SJSA1 (cell line): Measurements from ENCODE around the gene LRRC3. TPM values are rescaled to one million over a fixed set of nuclear protein-coding genes. Genes with fewer than 3 reads are reported as not detected.
A peak's percentile ranks its signal among the peaks of the same experiment; 100 is the strongest.

ENCODE experiments used
- DNase-seq, 2 experiments: peaks; one replicate each; pipeline ENCODE4 v3.0.0-alpha.2; 2015 to 2020; ENCODE audit warnings: low spot score in 2 of 2, low read depth in 1 of 2
- H3K27ac ChIP-seq: fragments of 250-450 bp; sonication (Bioruptor Pico); 2 replicates; pipeline ENCODE4 v1.5.1; 2020; ENCODE audit warnings: mild to moderate bottlenecking, moderate library complexity
- H3K27me3 ChIP-seq: fragments of 250-450 bp; sonication (Bioruptor Pico); replicated peaks from 2 replicates; pipeline ENCODE4 v1.5.1; 2020; ENCODE audit warnings: mild to moderate bottlenecking, moderate library complexity
- H3K36me3 ChIP-seq: fragments of 250-450 bp; sonication (Bioruptor Pico); 2 replicates; pipeline ENCODE4 v1.5.1; 2020; ENCODE audit warnings: mild to moderate bottlenecking
- H3K4me1 ChIP-seq: fragments of 250-450 bp; sonication (Bioruptor Pico); replicated peaks from 2 replicates; pipeline ENCODE4 v1.6.1; 2021; ENCODE audit warnings: mild to moderate bottlenecking
- H3K4me3 ChIP-seq: fragments of 250-450 bp; sonication (Bioruptor Pico); 2 replicates; pipeline ENCODE4 v1.5.1; 2020; ENCODE audit warnings: mild to moderate bottlenecking
- H3K9me3 ChIP-seq: fragments of 250-450 bp; sonication (Bioruptor Pico); replicated peaks from 2 replicates; pipeline ENCODE4 v1.5.1; 2020; ENCODE audit warnings: mild to moderate bottlenecking
- total RNA-seq: library from RNA; depleted of rRNA; stranded (reverse); fragments of >200 nt; shearing (Covaris generic); gene quantifications from 2 replicates; pipeline ENCODE4 v1.2.3, GENCODE V29; 2014

Gene LRRC3
- total RNA-seq, 1 experiment from 2014 or later: 3.0 TPM

DNA sequence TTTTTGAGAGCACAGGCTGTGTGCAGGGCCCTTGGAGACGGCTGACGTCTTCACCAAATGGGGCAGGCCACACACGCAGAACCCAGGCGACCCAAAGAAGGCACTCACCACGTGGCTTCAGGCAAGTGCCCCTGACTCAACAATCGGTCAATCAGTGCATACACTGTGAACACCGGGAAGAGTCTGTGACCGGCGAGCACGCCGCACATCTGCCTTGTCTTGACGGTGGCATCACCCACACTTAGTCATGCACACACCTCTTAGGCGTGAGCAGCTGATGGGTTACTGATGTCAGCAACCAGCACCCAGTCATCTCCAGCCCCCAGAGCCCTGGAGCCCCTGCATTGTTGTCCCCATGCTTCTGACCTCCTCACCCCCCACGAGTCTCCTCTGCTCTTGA, 4.9 kb upstream of the LRRC3 start:
- no peak overlapping the region for H3K4me3 ChIP-seq
- peak in 1 of 2 experiments; percentile 48 for DNase-seq
- H3K27ac ChIP-seq: no peak overlapping the region
- H3K9me3 ChIP-seq: peaks cover 6% of the 10 kb centered on the region
- H3K36me3 ChIP-seq: no peaks in the 10 kb centered on the region
- peaks cover 24% of the 10 kb centered on the region for H3K4me1 ChIP-seq
- H3K27me3 ChIP-seq: peaks cover 16% of the 10 kb centered on the region

DNA sequence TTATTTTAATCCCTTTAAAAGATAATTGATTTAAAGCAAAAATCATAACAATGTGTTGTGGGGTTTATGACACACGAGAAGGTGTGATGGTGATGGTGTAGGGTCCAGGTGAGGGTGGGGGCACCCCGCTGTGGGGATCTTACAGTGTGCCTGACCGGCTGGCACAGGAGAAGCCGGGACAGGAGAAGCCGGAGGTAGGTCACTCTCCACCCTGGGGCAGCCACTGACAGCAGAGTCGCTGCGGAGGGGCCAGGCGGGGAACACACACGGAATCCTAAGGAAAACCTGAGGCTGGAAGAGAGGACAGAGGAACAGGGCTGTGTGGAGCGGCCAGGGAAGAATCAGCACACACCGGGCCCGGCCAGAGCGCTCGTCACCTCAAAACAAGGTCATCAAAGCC, 4.3 kb upstream of the LRRC3 start:
- no peak overlapping the region for H3K4me3 ChIP-seq
- H3K4me1 ChIP-seq: peaks cover 26% of the 10 kb centered on the region
- no peaks in the 10 kb centered on the region for H3K36me3 ChIP-seq
- H3K9me3 ChIP-seq: peaks cover 6% of the 10 kb centered on the region
- peak in 1 of 2 experiments; percentile 33 for DNase-seq
- no peak overlapping the region for H3K27ac ChIP-seq
- H3K27me3 ChIP-seq: peaks cover 16% of the 10 kb centered on the region

DNA sequence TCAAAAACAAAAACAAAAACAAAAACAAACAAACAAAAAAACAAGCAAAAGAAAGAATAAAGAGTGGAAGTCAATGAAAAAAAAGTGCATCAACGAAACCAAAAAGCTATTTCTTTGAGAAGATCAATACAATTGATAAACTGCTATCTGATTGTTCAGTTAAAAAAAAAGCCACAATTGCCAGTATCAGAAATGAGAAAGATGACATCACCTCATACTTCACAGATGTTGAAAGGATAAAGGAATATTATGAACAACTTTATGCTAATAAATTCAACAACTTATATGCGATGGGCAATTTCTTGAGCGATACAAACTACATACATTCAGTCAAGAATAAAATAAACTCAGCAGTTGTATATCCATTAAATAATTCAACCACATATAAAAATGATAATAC, 2.2 kb upstream of the LRRC3 start:
- Histone ChIP-seq H3K27me3 (peaks cover 13% of the 10 kb centered on the region; the same call in 1 of the 2 replicates), H3K36me3 (peaks cover 4% of the 10 kb centered on the region; the same call in 1 of the 2 replicates), H3K4me3 (no peak overlapping the region), H3K4me1 (peaks cover 32% of the 10 kb centered on the region), H3K9me3 (peaks cover 6% of the 10 kb centered on the region), H3K27ac (no peak overlapping the region)
- DNase-seq: no peak

DNA sequence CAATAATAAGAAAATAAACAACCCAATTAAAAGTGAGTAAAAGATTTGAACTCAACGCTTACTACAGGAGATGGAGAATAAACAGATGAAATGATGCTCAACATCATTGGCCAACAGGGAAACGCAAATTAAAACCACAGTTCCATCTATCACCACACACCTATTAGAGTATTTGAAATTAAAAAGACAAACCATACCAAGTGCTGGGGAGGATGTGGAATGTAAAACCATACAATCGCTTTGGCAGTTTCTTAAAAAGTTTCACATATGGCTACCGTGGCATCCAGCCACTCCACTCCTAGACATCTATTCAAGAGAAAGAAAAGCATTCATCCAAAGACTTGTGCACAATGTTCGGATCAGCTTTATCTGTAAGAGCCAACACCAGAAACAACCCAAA, 1.3 kb upstream of the LRRC3 start:
- Histone ChIP-seq H3K27me3 (peaks cover 13% of the 10 kb centered on the region; the same call in 1 of the 2 replicates), H3K27ac (no peak overlapping the region), H3K4me1 (peaks cover 26% of the 10 kb centered on the region), H3K36me3 (peaks cover 4% of the 10 kb centered on the region; the same call in 1 of the 2 replicates), H3K4me3 (no peak overlapping the region), H3K9me3 (peaks cover 6% of the 10 kb centered on the region)
- DNase-seq: no peak

DNA sequence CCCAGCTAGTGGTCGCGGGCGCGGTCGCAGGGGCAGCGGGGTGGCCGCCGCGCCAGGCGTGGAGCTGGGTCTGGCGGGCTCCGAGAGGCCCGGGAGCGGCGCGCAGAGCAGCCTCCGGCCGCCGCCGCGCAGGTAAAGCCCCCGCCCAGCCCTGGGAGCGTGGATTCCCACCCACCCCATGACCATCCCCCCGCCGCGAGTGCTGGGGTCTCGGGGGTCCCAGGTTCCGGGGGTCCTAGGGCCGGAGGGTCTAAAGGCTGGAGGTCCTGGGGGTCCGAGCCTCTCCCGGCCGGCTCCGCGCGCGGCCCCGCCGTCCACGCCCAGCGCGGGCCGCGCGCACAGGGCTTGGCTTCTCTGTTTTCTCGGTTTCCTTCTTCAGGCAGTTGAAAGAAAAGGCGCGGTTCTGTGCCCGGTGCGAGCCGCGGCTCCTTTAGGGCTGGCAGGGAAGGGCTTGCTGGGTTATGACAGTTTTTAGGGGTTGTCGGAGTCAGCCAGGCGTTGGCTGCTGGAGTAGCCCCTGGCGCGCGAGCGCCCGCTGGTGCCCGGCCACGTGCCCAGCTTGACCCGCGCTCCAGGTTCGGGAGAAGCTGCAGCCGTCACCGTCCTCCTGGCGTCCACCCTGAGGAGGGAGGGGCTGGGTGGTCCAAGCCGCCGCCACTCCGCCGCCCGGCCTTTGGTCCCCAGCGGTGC, 359 bp downstream of the LRRC3 start:
- Histone ChIP-seq H3K27me3 (peaks cover 4% of the 10 kb centered on the region; the same call in 1 of the 2 replicates), H3K36me3 (peaks cover 4% of the 10 kb centered on the region; the same call in 1 of the 2 replicates), H3K9me3 (peaks cover 6% of the 10 kb centered on the region), H3K4me1 (peaks cover 10% of the 10 kb centered on the region), H3K4me3 (peak overlapping the region; percentile 51), H3K27ac (no peak overlapping the region)
- peak in 1 of 2 experiments; percentile 45 for DNase-seq

DNA sequence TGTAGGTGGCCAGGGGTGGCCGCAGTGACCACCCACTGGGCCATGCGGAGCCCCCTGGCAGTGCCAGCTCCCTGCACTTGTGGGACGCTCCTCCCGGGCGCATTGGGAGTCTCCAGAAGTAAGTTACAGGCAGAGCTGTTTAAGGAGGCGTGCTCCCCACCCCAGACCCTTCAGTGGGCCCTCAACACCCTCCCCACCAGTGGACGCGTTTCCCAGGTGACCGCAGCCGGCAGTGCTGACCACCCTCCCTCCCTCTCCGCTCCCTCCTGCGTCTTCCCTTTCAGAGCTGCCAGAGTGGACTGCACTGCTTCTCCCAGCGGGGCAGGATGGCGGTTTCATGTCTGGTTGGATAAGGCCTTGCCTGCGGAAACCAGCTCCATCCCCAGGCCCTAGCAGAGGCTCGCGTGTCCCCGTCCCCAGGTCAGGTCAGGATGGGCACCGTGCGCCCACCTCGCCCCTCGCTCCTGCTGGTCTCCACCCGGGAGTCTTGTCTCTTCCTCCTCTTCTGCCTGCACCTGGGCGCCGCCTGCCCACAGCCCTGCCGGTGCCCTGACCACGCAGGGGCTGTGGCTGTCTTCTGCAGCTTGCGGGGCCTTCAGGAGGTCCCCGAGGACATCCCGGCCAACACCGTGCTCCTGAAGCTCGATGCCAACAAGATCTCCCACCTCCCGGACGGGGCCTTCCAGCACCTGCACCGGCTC, 1.1 kb downstream of the LRRC3 start:
- Histone ChIP-seq H3K36me3 (peaks cover 4% of the 10 kb centered on the region; the same call in 1 of the 2 replicates), H3K4me3 (peak overlapping the region; percentile 51), H3K27ac (no peak overlapping the region), H3K27me3 (no peaks in the 10 kb centered on the region; the same call in 1 of the 2 replicates), H3K9me3 (peaks cover 6% of the 10 kb centered on the region), H3K4me1 (peaks cover 8% of the 10 kb centered on the region)
- no peak for DNase-seq

DNA sequence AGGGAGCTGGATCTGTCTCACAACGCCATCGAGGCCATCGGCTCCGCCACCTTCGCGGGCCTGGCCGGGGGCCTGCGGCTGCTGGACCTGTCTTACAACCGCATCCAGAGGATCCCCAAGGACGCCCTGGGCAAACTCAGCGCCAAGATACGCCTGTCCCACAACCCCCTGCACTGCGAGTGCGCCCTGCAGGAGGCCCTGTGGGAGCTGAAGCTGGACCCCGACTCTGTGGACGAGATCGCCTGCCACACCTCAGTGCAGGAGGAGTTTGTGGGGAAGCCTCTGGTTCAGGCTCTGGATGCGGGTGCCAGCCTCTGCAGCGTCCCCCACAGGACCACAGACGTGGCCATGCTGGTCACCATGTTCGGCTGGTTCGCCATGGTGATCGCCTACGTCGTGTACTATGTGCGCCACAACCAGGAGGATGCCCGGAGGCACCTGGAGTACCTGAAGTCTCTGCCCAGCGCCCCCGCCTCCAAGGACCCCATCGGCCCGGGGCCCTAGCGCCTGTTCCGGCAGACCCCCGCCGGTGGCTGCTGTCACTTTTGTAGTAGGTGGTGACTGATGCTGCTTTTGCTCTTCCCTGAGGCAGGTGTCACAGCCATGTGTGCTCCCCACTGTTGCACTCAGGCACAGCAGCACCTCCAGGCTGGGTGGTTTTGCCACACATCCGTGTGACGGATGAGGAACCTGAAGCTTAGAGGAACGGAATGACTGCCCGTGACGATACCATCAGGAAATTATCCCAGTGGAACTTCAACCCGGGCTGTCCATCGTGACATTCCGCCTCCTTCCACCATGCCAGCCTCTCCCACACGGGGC, 1.8 kb downstream of the LRRC3 start:
- Histone ChIP-seq H3K27me3 (no peaks in the 10 kb centered on the region), H3K9me3 (peaks cover 6% of the 10 kb centered on the region), H3K27ac (no peak overlapping the region), H3K4me1 (peaks cover 8% of the 10 kb centered on the region), H3K36me3 (peaks cover 4% of the 10 kb centered on the region; the same call in 1 of the 2 replicates), H3K4me3 (no peak overlapping the region)
- peak in 1 of 2 experiments; percentile 45 for DNase-seq

DNA sequence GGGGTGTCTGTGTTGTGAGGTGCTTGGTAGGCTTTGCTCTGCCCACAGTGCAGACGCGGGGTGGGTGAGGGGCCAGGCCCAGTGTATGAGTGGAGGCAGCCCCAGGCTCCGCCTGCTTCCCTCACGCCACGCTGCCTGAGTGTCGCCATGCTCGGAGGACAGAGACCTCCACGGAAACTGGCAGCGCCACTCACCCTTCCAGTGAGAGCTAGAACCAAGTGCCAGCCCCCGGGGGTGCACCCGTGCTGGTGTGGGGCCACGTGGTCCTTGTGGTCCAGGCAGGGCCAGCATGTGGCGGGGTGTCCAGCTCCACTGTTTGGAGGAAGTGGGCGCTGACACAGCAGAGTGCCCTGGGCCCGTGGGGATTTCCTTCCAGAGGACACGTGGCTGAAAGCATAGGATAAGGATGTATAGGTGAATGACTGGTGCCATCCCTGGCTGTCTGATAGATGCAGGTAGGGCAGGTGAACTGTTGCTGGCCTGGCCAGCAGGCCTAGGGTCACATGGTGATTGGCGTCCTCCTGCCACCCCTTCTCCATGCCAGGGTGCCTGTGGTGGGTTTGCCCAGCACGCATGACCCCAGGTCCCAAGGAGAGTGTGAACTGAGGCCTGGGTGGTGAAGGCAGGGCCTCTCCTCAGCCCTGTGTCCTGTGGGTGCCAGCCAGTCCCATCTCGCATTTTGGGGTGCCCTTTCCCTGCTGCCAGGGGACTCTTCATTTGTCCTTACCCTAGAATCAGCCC, 3.8 kb downstream of the LRRC3 start:
- Histone ChIP-seq H3K4me1 (peaks cover 8% of the 10 kb centered on the region), H3K27me3 (no peaks in the 10 kb centered on the region), H3K27ac (no peak overlapping the region)

DNA sequence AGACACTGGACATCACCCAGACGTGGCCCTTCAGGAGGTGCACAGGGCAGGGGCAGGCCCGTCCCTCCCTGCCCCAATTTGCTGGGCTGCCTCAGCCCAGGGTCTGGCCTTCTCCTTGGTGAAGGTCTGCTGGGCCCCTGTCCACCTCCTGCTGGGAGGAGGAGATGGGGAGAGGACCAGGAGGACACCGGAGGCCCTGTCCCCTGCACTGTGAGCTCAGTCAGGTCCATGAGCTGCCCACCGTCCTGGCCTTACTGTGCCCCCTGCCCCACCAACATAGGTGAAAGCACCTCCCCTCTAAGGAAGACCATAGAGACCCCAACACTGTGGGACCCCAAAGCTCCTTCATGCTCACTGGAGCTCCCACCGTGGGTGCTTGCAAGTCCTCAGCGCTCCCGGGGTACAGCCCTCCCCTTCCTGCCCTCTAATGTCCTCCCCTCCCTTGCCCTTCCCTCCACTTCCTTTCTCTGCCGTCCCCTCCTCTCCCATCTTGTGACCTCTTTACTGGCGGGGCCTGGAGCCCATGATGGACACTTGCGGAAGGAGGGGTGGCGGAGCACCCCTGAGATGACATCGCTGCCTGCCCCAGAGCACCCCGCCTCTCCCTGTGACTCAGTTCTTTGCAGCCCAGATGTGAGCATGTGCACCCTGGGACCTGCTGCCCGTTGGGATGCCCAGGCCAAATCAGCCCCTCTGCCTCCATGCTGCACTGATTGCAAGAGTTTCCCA, 4.6 kb downstream of the LRRC3 start:
- no peak overlapping the region for H3K27ac ChIP-seq
- DNase-seq: no peak
- H3K4me3 ChIP-seq: no peak overlapping the region

More for the DNA sequence above, 3.8 kb downstream of the LRRC3 start:
- peaks cover 4% of the 10 kb centered on the region for H3K9me3 ChIP-seq
- DNase-seq: no peak
- no peak overlapping the region for H3K4me3 ChIP-seq
- peaks cover 4% of the 10 kb centered on the region; the same call in 1 of the 2 replicates for H3K36me3 ChIP-seq

DNA sequence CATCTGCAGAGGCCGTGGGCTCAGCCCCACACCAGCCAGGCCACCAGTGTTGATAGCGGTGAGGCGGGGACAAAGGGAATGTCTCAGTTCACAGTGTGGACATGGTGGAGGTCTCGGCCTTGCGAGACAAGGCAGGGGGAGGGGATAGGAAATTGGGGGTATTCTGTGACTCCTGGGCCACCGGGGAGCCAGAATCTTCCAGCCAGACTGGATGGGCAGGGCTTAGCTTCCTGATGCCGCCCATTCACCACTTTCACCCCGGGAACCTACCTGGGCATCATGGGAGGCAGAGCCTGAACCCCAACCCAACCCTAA, 5.1 kb downstream of the LRRC3 start:
- Histone ChIP-seq H3K4me1 (peaks cover 8% of the 10 kb centered on the region), H3K9me3 (no peaks in the 10 kb centered on the region), H3K4me3 (no peak overlapping the region), H3K27ac (no peak overlapping the region), H3K27me3 (no peaks in the 10 kb centered on the region), H3K36me3 (peaks cover 4% of the 10 kb centered on the region; the same call in 1 of the 2 replicates)
- no peak for DNase-seq

More for the DNA sequence above, 4.6 kb downstream of the LRRC3 start:
- H3K4me1 ChIP-seq: peaks cover 8% of the 10 kb centered on the region
- no peaks in the 10 kb centered on the region for H3K27me3 ChIP-seq
- H3K36me3 ChIP-seq: peaks cover 4% of the 10 kb centered on the region; the same call in 1 of the 2 replicates
- no peaks in the 10 kb centered on the region for H3K9me3 ChIP-seq

DNA sequence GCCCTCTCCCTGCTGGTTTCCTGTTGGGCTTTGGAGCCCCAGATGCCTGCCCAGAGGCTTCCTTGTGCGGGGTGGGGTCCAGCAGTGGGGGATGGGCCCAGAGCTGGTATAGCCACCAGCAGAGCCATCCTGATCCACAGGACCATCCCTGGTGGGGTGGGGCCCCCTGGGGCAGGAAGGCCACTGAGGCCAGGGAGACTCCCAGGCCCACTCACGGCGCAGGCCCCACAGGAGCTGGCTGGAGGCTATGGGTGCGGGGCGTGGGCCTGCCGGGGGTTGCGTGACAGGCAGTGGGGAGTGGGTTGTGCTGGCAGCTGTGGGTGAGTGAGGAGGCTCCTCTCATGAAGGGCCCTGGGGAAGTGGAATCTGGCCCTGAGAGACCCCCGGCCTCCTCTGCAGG, 5.7 kb downstream of the LRRC3 start:
- DNase-seq: no peak
- Histone ChIP-seq H3K9me3 (no peaks in the 10 kb centered on the region), H3K4me1 (peaks cover 6% of the 10 kb centered on the region), H3K36me3 (peaks cover 4% of the 10 kb centered on the region; the same call in 1 of the 2 replicates), H3K27ac (no peak overlapping the region), H3K4me3 (no peak overlapping the region), H3K27me3 (no peaks in the 10 kb centered on the region)

DNA sequence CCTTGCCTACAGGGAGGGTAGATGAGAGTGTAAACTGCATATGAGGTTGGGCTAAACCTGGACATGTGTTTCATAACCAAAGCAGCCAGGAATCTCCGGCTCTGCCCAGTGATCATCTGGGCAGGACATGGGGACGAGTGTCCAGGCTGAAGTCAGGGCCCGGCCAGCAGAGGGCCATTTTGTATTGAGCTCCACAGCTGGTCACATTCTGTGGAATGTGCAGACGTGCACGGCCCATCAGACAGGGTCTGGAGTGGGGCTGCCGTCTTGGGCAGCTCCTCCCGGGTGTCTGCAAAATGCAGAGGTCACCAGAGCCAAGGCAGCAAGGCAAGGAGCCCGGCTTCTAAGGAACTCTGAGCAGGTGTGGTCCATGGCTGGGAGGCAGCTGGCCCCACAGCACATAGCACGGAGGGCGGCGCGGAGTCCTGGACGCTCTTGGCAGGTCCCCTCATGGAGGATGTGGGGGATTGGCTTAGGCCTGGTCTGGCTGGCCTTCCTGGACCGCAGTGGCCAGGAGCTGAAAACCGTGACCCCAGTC, 6.2 kb downstream of the LRRC3 start:
- Histone ChIP-seq H3K4me1 (peaks cover under 1% of the 10 kb centered on the region; the same call in 1 of the 2 replicates), H3K36me3 (peaks cover 4% of the 10 kb centered on the region; the same call in 1 of the 2 replicates), H3K27me3 (no peaks in the 10 kb centered on the region), H3K4me3 (no peak overlapping the region), H3K9me3 (no peaks in the 10 kb centered on the region), H3K27ac (no peak overlapping the region)
- DNase-seq: no peak
